Fibroblast of the aortic adventitia (primary cell): ENCODE measurements around the gene NAAA. TPM values are rescaled to one million over a fixed set of nuclear protein-coding genes. Genes with fewer than 3 reads are reported as not detected.
"Not testable (repeated sequence)": the region's sequence is repeated elsewhere in the genome, so short reads cannot be mapped to it uniquely, and the experiment has no call there.

Source experiments
- DNase-seq: peaks from one replicate; pipeline ENCODE4 v3.0.0-alpha.2; 2010; ENCODE audit warnings: low read depth
- H3K4me3 ChIP-seq: 2 replicates; pipeline ENCODE4 v1.5.1; 2011; ENCODE audit warnings: low read depth, mild to moderate bottlenecking, control low read depth, low read length, moderate library complexity
- CTCF ChIP-seq: IDR thresholded peaks from 2 replicates; pipeline ENCODE4 v1.5.1; 2011; ENCODE audit warnings: mild to moderate bottlenecking, low read length, control low read depth, inconsistent platforms; ENCODE audit not compliant: insufficient read depth
- total RNA-seq: library from RNA; depleted of rRNA; stranded (reverse); fragments of >200 nt; gene quantifications from 2 replicates; pipeline ENCODE4 v1.2.3, GENCODE V29; 2012; ENCODE audit warnings: low replicate concordance

NAAA gene
- total RNA-seq, 1 donor, result 46.1 TPM

- no peak for DNase-seq
- TF ChIP-seq CTCF, result no peak
- H3K4me3 ChIP-seq, result no peak overlapping the region
These were observed 5.2 kb downstream of the NAAA start for GRCh38 chr4:75935628-75936027.

GRCh38 chr4:75930152-75930551, 10.7 kb downstream of the NAAA start:
- DNase-seq, result no peak
- no peak for TF ChIP-seq CTCF
- H3K4me3 ChIP-seq, result no peak overlapping the region

- not testable (repeated sequence) for DNase-seq, H3K4me3 ChIP-seq
These were observed 15.9 kb downstream of the NAAA start for GRCh38 chr4:75924916-75925315.

- no peak overlapping the region for H3K4me3 ChIP-seq
- no peak for DNase-seq
- no peak for TF ChIP-seq CTCF
These were observed 16.4 kb downstream of the NAAA start for GRCh38 chr4:75924309-75924827.

- no peak overlapping the region for H3K4me3 ChIP-seq
- DNase-seq, result no peak
- TF ChIP-seq CTCF, result no peak
These were observed 18.2 kb downstream of the NAAA start for GRCh38 chr4:75922588-75922987.

GRCh38 chr4:75921910-75922309, 18.9 kb downstream of the NAAA start:
- TF ChIP-seq CTCF, result no peak
- H3K4me3 ChIP-seq, result no peak overlapping the region
- DNase-seq, result no peak

- no peak overlapping the region for H3K4me3 ChIP-seq
- no peak for TF ChIP-seq CTCF
- no peak for DNase-seq
These were observed 20.5 kb downstream of the NAAA start for GRCh38 chr4:75920327-75920726.
